Urinary bladder (tissue), 4 donors: ENCODE data around the gene SPANXN2. TPM values are rescaled to one million over a fixed set of nuclear protein-coding genes. Genes with fewer than 3 reads are reported as not detected.
"Not testable (repeated sequence)": the region's sequence is repeated elsewhere in the genome, so short reads cannot be mapped to it uniquely, and the experiment has no call there.

ENCODE experiments used
- DNase-seq: peaks from one replicate; pipeline ENCODE4 v3.0.0-alpha.2; 2015; ENCODE audit errors: extremely low spot score
- H3K27ac ChIP-seq: one replicate; pipeline ENCODE4 v1.5.1; 2013; ENCODE audit warnings: low read depth, mild to moderate bottlenecking, moderate library complexity
- H3K36me3 ChIP-seq: one replicate; pipeline ENCODE4 v1.6.1; 2013; ENCODE audit warnings: mild to moderate bottlenecking, moderate library complexity; ENCODE audit not compliant: insufficient read depth
- H3K4me1 ChIP-seq: one replicate; pipeline ENCODE4 v1.6.1; 2013; ENCODE audit warnings: mild to moderate bottlenecking, moderate library complexity; ENCODE audit not compliant: insufficient read depth
- H3K4me3 ChIP-seq: one replicate; pipeline ENCODE4 v1.5.1; 2013; ENCODE audit warnings: low read depth, low read length
- WGBS: extraction: QIAGEN DNeasy Blood & Tissue Kit; methylation state at CpG from one replicate; pipeline ENCODE4 v1.1.7; 2013; 5-methylcytosine and 5-hydroxymethylcytosine counted together
- polyA plus RNA-seq: library from polyadenylated mRNA; stranded (reverse); fragments of 200-250 nt; gene quantifications from one replicate; pipeline ENCODE4 v1.2.3, GENCODE V29; 2013
- total RNA-seq: library from RNA; depleted of rRNA; stranded (reverse); fragments of >200 nt; gene quantifications from one replicate; pipeline ENCODE4 v1.2.3, GENCODE V29; 2014
- donor health status: healthy with polysubstance abuse.
- donor health status: healthy.

SPANXN2 gene, protein sequence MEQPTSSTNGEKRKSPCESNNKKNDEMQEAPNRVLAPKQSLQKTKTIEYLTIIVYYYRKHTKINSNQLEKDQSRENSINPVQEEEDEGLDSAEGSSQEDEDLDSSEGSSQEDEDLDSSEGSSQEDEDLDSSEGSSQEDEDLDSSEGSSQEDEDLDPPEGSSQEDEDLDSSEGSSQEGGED
- total RNA-seq (not detected), polyA plus RNA-seq (not detected)

DNA sequence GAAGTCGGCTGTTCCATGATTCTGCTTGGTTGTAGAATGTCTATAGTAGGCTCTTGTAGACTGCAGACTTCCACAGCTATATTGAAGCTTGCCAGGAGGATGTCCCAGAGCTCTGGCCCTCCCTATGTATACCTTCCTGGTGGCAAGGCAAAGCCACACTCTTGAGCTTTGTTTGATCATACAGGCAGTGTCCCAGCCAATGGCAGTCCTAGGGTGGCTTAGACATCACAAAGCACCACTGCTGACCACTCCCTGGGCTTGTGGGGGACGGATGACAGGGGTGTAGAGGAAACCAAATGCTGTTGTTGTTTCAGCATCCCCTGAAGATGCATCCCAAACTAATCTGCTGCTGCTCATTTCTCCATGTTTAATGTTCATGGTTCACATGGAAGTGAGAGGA, at the start of gene SPANXN2:
Gene SPANXN2 (minus strand): TSS at position 101 of the 400 bp plus-strand sequence. CDS start 84 bp downstream, at position 17.
- H3K36me3 ChIP-seq, H3K27ac ChIP-seq, H3K4me3 ChIP-seq, DNase-seq, H3K4me1 ChIP-seq: not testable (repeated sequence)
- whole genome bisulfite sequencing = 63% methylated on average over 2 of the region's 2 CpGs

DNA sequence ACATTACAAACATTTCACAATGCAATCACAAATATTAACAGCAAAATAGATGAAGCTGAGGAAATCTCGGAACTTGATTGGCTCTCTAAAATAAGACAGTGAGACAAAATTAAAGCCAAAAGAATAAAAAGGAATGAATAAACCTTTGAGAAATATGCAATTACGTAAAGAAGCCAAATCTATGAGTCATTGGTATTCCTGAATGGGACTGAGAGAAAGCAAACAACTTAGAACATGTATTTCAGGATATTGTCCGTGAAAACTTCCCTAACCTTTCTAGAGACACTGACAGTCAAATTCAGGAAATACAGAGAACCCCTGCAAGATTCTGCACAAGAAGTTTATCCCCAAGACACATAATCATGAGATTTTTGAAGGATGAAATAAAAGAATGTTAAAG, 48.4 kb upstream of the SPANXN2 start:
- no peaks in the 10 kb centered on the region for H3K36me3 ChIP-seq
- 70% methylated on average over 3 of the region's 3 CpGs for WGBS
- no peak overlapping the region for H3K4me3 ChIP-seq
- no peaks in the 10 kb centered on the region for H3K4me1 ChIP-seq
- no peak overlapping the region for H3K27ac ChIP-seq
- no peak for DNase-seq

- WGBS = 91% methylated on average over 12 of the region's 12 CpGs
- H3K27ac ChIP-seq, H3K36me3 ChIP-seq, H3K4me3 ChIP-seq, H3K4me1 ChIP-seq, DNase-seq: not testable (repeated sequence)
These were observed 47.2 kb upstream of the SPANXN2 start for GRCh38 chrX:143767789-143768188.

GRCh38 chrX:143757887-143758286, 37.3 kb upstream of the SPANXN2 start:
- Histone ChIP-seq H3K4me3 (no peak overlapping the region), H3K27ac (no peak overlapping the region), H3K36me3 (no peaks in the 10 kb centered on the region), H3K4me1 (no peaks in the 10 kb centered on the region)
- 91% methylated on average over 7 of the region's 7 CpGs for WGBS
- no peak for DNase-seq

- 95% methylated on average over 37 of the region's 37 CpGs for WGBS
- H3K4me3 ChIP-seq = no peak overlapping the region
- no peak for DNase-seq
- H3K4me1 ChIP-seq = no peaks in the 10 kb centered on the region
- no peaks in the 10 kb centered on the region for H3K36me3 ChIP-seq
- H3K27ac ChIP-seq = no peak overlapping the region
These were observed 36.8 kb upstream of the SPANXN2 start for GRCh38 chrX:143757375-143757774.

- Histone ChIP-seq H3K36me3 (no peaks in the 10 kb centered on the region), H3K4me3 (no peak overlapping the region), H3K27ac (no peak overlapping the region), H3K4me1 (no peaks in the 10 kb centered on the region)
- no peak for DNase-seq
- 54% methylated on average over 3 of the region's 3 CpGs for WGBS
These were observed 33.6 kb upstream of the SPANXN2 start for GRCh38 chrX:143754183-143754582.

DNA sequence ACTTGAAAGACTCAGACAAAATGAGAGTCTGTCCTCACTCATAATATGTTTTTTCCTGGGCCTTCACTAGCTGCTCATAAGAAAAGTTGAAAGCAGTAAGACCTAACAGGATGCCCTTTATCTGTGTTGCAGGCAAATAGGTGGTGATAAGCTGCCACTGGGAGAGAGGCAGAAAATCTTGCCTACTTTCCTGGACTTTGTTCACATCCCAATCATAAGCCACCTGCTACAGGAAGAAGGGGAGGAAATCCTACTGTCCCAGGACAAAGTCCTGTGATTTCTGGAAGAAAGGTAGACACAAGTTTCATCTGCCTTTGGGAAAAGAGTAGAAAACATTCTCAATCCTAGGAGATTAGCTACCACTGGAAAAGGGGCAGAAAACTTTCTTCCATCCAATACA, 13.3 kb upstream of the SPANXN2 start:
- H3K27ac ChIP-seq = no peak overlapping the region
- no peak overlapping the region for H3K4me3 ChIP-seq

DNA sequence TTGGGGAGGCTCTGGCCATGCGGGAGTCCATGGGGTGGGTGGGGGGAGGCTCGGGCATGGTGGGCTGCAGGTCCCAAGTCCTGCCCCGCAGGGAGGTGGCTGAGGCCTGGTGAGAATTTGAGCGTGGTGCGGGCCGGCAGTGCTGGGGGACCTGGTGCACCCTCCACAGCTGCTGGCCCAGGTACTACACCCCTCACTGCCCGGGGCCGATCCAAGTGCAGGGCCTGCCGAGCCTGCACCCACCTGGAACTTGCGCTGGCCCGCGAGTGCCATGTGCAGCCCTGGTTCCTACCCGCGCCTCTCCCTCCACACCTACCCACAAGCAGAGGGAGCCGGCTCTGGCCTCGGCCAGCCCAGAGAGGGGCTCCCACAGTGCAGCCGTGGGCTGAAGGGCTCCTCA, 5.7 kb upstream of the SPANXN2 start:
- no peak overlapping the region for H3K27ac ChIP-seq
- H3K36me3 ChIP-seq = no peaks in the 10 kb centered on the region
- no peak for DNase-seq
- no peaks in the 10 kb centered on the region for H3K4me1 ChIP-seq
- WGBS = 96% methylated on average over 17 of the region's 17 CpGs
- H3K4me3 ChIP-seq = no peak overlapping the region

More for the DNA sequence above, 13.3 kb upstream of the SPANXN2 start:
- no peaks in the 10 kb centered on the region for H3K4me1 ChIP-seq
- H3K36me3 ChIP-seq = no peaks in the 10 kb centered on the region
- DNase-seq = no peak

DNA sequence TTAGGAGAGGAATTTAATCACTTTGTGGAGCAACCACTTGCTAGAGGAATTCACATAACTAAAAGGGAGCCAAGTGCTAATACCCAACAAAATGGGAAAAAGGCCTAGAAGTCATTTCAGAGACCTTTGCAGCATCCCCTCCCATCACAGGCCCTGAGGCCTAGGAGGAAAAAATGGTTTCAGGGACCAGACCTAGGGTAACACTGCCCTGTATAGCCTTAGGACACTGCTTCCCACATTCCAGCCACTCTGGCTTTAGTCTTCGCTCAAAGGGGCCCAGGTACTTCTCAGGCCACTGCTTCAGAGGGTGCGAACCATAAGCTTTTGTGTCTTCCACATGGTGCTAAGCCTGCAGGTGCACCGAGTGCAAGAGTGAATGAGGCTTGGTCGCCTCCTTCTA, 19.1 kb downstream of the SPANXN2 start:
- no peaks in the 10 kb centered on the region for H3K4me1 ChIP-seq
- H3K27ac ChIP-seq = no peak overlapping the region
- WGBS = 61% methylated on average over 4 of the region's 4 CpGs
- H3K36me3 ChIP-seq = no peaks in the 10 kb centered on the region
- DNase-seq = no peak
- H3K4me3 ChIP-seq = no peak overlapping the region

DNA sequence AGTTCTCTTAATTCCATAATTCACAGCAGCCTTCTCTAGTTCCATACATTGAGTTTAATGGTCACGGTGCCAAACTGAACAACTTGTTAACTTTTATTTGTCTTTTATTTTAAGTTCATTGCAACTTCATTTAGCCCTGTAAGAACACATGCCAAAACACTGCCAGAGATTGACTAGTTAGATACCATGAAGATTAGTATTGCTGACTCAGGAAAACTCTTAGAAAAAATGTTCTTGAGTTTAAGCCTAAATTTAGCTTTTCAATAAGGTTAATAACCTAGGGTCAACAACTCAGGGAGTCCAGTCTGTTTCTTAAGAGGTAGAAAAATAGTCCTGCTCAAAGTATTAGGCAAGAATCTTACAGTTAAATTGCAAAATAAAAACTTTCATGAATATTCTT, 25.7 kb downstream of the SPANXN2 start:
- 74% methylated on average over 1 of the region's 1 CpG for WGBS
- no peaks in the 10 kb centered on the region for H3K4me1 ChIP-seq
- H3K4me3 ChIP-seq = no peak overlapping the region
- DNase-seq = no peak
- H3K27ac ChIP-seq = no peak overlapping the region
- H3K36me3 ChIP-seq = no peaks in the 10 kb centered on the region

DNA sequence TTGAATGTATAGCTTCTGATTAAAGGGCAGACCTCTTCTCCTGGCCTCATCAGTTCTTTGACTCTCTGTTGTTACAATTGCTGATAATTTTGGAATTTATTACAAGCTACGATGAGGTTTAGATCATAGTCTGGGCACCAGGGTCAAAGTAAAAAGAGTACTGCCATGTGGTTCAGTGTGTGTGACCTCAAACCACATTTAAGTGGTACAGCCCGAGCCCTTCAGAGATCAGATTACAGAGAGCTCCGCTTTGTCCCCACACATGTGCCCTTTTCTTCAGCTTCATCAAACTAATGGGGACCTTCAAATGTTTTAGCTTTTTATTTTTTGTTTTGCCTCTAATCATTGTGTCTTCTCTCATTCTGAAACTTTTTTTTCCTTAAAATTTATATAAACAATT, 37.1 kb downstream of the SPANXN2 start:
- 46% methylated on average over 3 of the region's 3 CpGs for WGBS
- H3K27ac ChIP-seq = no peak overlapping the region
- no peak overlapping the region for H3K4me3 ChIP-seq
- no peak for DNase-seq
- H3K4me1 ChIP-seq = no peaks in the 10 kb centered on the region
- H3K36me3 ChIP-seq = no peaks in the 10 kb centered on the region

DNA sequence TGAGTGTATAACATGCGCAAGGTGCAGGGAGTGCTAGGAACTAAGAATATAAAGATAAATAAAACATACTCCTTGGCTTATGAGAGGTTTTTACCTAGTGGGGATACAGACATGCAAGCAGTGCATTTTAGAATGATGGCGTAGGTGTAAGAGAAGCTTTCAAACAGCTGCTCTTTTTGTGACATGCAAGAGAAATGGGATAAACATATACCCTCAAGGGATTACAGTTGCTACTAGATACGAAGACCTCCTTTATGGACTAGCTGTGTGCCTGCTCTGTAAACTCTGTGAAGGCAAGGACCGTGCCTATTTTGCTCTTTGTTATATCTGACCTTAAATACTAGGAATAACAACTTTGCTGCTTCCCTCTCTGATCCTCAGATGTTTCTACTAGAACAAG, 45.6 kb downstream of the SPANXN2 start:
- DNase-seq = no peak
- H3K36me3 ChIP-seq = no peaks in the 10 kb centered on the region
- WGBS = 62% methylated on average over 4 of the region's 4 CpGs

GRCh38 chrX:143669395-143669794, 51.2 kb downstream of the SPANXN2 start:
- no peak for DNase-seq
- no peak overlapping the region for H3K4me3 ChIP-seq
- no peaks in the 10 kb centered on the region for H3K36me3 ChIP-seq
- H3K4me1 ChIP-seq = no peaks in the 10 kb centered on the region
- no peak overlapping the region for H3K27ac ChIP-seq
- 15% methylated on average over 5 of the region's 5 CpGs for WGBS

More for the DNA sequence above, 45.6 kb downstream of the SPANXN2 start:
- H3K4me1 ChIP-seq = no peaks in the 10 kb centered on the region
- no peak overlapping the region for H3K27ac ChIP-seq
- no peak overlapping the region for H3K4me3 ChIP-seq

DNA sequence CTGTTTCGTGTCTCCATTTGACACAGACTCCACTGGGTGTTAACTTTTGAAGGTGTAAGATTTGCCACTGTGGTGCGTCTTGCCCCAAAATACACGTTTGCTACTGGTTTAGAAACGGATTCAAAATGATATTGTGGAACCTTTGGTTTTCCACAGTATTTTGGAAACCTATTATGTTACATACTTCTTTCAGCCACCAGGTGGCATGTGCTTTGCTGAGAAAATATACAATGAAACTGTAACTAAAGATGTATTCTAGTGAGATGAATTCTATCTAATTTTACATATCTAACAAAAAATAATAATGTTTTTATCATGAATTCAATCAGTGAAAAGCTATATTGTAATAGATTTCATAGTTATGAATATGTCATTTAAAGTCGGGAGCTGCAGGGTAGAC, 56.2 kb downstream of the SPANXN2 start:
- WGBS = 40% methylated on average over 5 of the region's 5 CpGs
- DNase-seq = no peak
- no peak overlapping the region for H3K27ac ChIP-seq
- no peaks in the 10 kb centered on the region for H3K4me1 ChIP-seq
- H3K36me3 ChIP-seq = no peaks in the 10 kb centered on the region
- H3K4me3 ChIP-seq = no peak overlapping the region

- DNase-seq = no peak
- WGBS = 62% methylated on average over 5 of the region's 5 CpGs
- no peak overlapping the region for H3K4me3 ChIP-seq
- no peaks in the 10 kb centered on the region for H3K36me3 ChIP-seq
- H3K4me1 ChIP-seq = no peaks in the 10 kb centered on the region
- no peak overlapping the region for H3K27ac ChIP-seq
These were observed 56.8 kb downstream of the SPANXN2 start for GRCh38 chrX:143663755-143664154.
